ENCODE results near the gene SOCS2. TPM values are rescaled to one million over a fixed set of nuclear protein-coding genes. Genes with fewer than 3 reads are reported as not detected.

The SOCS2 gene
- total and polyA plus RNA-seq, 7 donors, result 17.5 to 118 (median 75.2) TPM

DNA sequence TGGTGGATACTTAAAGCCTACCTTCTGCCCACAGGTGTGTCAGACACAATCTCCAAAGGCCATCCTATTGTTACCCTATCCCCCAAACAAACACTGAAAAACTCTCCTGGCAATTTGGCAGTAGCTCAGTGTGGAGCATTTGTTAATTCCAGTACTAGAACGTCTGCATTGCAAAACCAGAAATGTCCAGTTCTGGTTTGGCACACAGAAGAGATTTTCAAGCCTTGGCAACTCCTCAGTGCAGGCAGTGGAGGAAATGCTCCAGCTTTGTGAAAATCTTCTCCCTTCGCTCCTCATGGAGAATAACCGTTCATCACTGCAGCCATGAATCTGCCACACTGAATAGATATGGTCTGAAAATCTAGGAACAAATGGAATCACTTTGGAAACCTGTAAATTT, 5.3 kb upstream of the SOCS2 start:
- H3K27ac ChIP-seq, result no peak overlapping the region
- no peaks in the 10 kb centered on the region for H3K9me3 ChIP-seq
- DNase-seq, result no peak
- H3K4me1 ChIP-seq, result peaks cover 0 to 7% (median 5%) of the 10 kb centered on the region in 4 donors
- H3K36me3 ChIP-seq, result peaks cover 0 to 28% (median 14%) of the 10 kb centered on the region in 4 donors
- no peak for TF ChIP-seq POLR2A (IDR thresholded peaks at IDR 0.05)
- TF ChIP-seq POLR2AphosphoS5 (IDR thresholded peaks at IDR 0.05), result no peak
- TF ChIP-seq CTCF (IDR thresholded peaks at IDR 0.05), result no peak
- TF ChIP-seq EP300 (IDR thresholded peaks at IDR 0.05), result no peak
- no peak overlapping the region for H3K4me3 ChIP-seq
- intact Hi-C loops (cut with DNase I), result loop anchor here (10.0 kb wide), 1 partner anchor 328 kb away; no protein-coding TSS in a partner anchor
- H3K27me3 ChIP-seq, result no peaks in the 10 kb centered on the region
- 67 to 82% methylated on average over 3 of the region's 3 CpGs for WGBS, 2 donors

GRCh38 chr12:93568091-93568490, 4.4 kb upstream of the SOCS2 start:
- H3K4me1 ChIP-seq, result peaks cover 0 to 9% (median 5%) of the 10 kb centered on the region in 4 donors
- intact Hi-C loops (cut with DNase I), result loop anchor here (2.0 to 10.0 kb wide), 2 partner anchors 327 to 411 kb away; no protein-coding TSS in a partner anchor
- WGBS, 2 donors, result 77 to 85% methylated on average over 3 of the region's 3 CpGs
- H3K27ac ChIP-seq, result no peak overlapping the region
- no peak for DNase-seq
- H3K27me3 ChIP-seq, result no peaks in the 10 kb centered on the region
- H3K4me3 ChIP-seq, result no peak overlapping the region
- H3K36me3 ChIP-seq, result peaks cover 0 to 28% (median 14%) of the 10 kb centered on the region in 4 donors
- no peaks in the 10 kb centered on the region for H3K9me3 ChIP-seq
- TF ChIP-seq POLR2A (IDR thresholded peaks at IDR 0.05), result no peak
- no peak for TF ChIP-seq EP300 (IDR thresholded peaks at IDR 0.05)
- no peak for TF ChIP-seq CTCF (IDR thresholded peaks at IDR 0.05)
- no peak for TF ChIP-seq POLR2AphosphoS5 (IDR thresholded peaks at IDR 0.05)

DNA sequence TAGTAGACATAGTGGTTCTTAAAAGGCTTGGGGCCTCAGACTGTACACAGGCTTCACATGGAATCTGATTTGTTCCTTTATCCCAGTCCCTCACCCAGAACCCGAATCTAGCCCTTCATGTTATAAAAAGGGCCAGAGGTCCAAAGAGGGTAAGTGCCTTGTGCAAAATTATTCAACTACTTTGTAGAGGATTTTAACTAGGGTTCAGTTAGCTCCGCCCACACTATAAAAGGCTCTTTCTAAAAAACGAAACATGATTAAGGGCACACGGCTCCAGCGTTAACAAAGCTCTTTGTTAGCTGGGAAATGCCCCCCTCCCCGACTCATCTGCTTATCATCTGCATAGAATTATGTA, 3.2 kb upstream of the SOCS2 start:
- DNase-seq, result no peak
- H3K27ac ChIP-seq, result peak overlapping the region; percentile 90 to 98 (median 97)
- H3K36me3 ChIP-seq, result peaks cover 0 to 25% (median 14%) of the 10 kb centered on the region in 4 donors
- H3K4me3 ChIP-seq, result peak overlapping the region; percentile 68 to 85 (median 80)
- no peaks in the 10 kb centered on the region for H3K9me3 ChIP-seq
- intact Hi-C loops (cut with DNase I), result loop anchor here (1.0 to 10.0 kb wide), 3 partner anchors 326 to 532 kb away; no protein-coding TSS in a partner anchor
- H3K4me1 ChIP-seq, result peaks cover 0 to 14% (median 5%) of the 10 kb centered on the region in 4 donors
- no peaks in the 10 kb centered on the region for H3K27me3 ChIP-seq
- TF ChIP-seq POLR2AphosphoS5 (IDR thresholded peaks at IDR 0.05), result no peak
- no peak for TF ChIP-seq EP300 (IDR thresholded peaks at IDR 0.05)
- no peak for TF ChIP-seq CTCF (IDR thresholded peaks at IDR 0.05)
- TF ChIP-seq POLR2A (IDR thresholded peaks at IDR 0.05), result no peak
- WGBS, 2 donors, result 3 to 11% methylated on average over 6 of the region's 6 CpGs

- Histone ChIP-seq H3K4me3 (peak overlapping the region; percentile 68 to 85 (median 80)), H3K27me3 (no peaks in the 10 kb centered on the region), H3K9me3 (no peaks in the 10 kb centered on the region), H3K27ac (peak overlapping the region; percentile 90 to 98 (median 97)), H3K36me3 (peaks cover 0 to 27% (median 12%) of the 10 kb centered on the region in 4 donors), H3K4me1 (peaks cover 0 to 18% (median 8%) of the 10 kb centered on the region in 4 donors)
- intact Hi-C loops (cut with DNase I), result loop anchor here (1.0 to 10.0 kb wide), 8 partner anchors 107 to 531 kb away; partner anchors contain the start of gene CRADD
- 0% methylated on average over 60 of the region's 60 CpGs for WGBS, 2 donors
- TF ChIP-seq CTCF (IDR thresholded peaks at IDR 0.05) (peak; percentile 62 to 85 (median 70)), EP300 (IDR thresholded peaks at IDR 0.05) (no peak), POLR2A (IDR thresholded peaks at IDR 0.05) (no peak), POLR2AphosphoS5 (IDR thresholded peaks at IDR 0.05) (peak in 2 of 4 donors; percentile 21 to 32)
- peak; percentile 95 for DNase-seq
These were observed 2.6 kb upstream of the SOCS2 start for GRCh38 chr12:93569656-93570551.
